ENCODE measurements around the gene FAM50B.

The FAM50B gene

DNA sequence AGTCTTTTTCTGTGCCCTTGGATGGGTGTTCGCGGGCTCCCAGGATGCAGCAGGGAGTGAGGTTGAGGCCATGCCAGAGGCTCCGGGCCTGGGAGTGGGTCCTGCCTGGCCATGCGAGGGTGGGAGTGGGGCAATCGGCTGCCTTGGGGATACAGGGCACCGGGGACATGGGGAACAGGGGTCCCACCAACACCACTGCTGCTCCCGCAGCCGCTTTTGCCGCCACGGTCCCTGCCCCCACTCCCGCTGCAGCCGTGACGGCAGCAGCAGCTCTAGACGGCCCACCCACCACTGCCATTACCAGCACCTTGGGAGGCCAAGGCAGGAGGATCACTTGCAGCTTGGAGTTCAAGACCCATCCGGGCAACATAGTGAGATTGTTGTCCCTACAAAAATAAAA lies 35.3 kb upstream of the FAM50B start:
- no peaks in the 10 kb centered on the region for H4K20me1 ChIP-seq (ENCODE audit: low read depth, low read length)
- H3K9ac ChIP-seq (ENCODE audit: low read length) = no peak overlapping the region
- no peak overlapping the region for H2AFZ ChIP-seq (ENCODE audit: low read depth, low read length, severe bottlenecking)
- H3K9me2 ChIP-seq (replicated peaks; ENCODE audit: insufficient read depth, low read length) = no peaks in the 10 kb centered on the region
- H3K4me2 ChIP-seq (ENCODE audit: low read depth, low read length, poor library complexity, severe bottlenecking) = no peak overlapping the region
- no peaks in the 10 kb centered on the region for H3K9me3 ChIP-seq (ENCODE audit: insufficient read depth, low read length)
- no peaks in the 10 kb centered on the region for H3K36me3 ChIP-seq (ENCODE audit: low read length)
- H3K4me3 ChIP-seq (ENCODE audit: insufficient read depth, low read length, poor library complexity, severe bottlenecking) = no peak overlapping the region
- no peaks in the 10 kb centered on the region for H3K27me3 ChIP-seq (ENCODE audit: low read length)
- H3F3A ChIP-seq (ENCODE audit: insufficient read depth) = no peaks in the 10 kb centered on the region
- no peak overlapping the region for H3K27ac ChIP-seq (ENCODE audit: low read depth, low read length)
- no peaks in the 10 kb centered on the region for H3K79me2 ChIP-seq (ENCODE audit: insufficient read depth, low read length)
- TF ChIP-seq EZH2phosphoT487 (conservative IDR thresholded peaks at IDR 0.05; ENCODE audit: low read length) = no peak
- TF ChIP-seq, protein P1, sequence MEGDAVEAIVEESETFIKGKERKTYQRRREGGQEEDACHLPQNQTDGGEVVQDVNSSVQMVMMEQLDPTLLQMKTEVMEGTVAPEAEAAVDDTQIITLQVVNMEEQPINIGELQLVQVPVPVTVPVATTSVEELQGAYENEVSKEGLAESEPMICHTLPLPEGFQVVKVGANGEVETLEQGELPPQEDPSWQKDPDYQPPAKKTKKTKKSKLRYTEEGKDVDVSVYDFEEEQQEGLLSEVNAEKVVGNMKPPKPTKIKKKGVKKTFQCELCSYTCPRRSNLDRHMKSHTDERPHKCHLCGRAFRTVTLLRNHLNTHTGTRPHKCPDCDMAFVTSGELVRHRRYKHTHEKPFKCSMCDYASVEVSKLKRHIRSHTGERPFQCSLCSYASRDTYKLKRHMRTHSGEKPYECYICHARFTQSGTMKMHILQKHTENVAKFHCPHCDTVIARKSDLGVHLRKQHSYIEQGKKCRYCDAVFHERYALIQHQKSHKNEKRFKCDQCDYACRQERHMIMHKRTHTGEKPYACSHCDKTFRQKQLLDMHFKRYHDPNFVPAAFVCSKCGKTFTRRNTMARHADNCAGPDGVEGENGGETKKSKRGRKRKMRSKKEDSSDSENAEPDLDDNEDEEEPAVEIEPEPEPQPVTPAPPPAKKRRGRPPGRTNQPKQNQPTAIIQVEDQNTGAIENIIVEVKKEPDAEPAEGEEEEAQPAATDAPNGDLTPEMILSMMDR (IDR thresholded peaks at IDR 0.05; ENCODE audit: insufficient read depth, low read length, poor library complexity, severe bottlenecking) = no peak

DNA sequence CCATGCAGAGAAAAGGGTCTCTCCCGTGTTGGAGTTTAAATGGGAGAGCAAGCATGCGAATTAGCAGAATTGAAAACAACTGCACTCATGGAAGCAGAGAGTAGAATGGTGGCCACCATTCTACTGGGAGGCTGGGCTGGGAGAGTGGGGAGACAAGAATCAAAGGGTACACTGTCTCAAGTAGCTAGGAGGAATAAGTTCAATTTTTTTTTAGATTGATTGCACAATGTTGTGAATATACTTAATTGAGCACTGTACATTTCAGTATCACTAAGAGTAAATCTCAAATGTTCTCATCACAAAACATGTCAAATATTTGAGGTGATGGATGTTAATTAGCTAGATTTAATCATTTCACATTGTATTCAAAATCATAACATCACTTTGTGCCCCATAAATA lies 34.6 kb upstream of the FAM50B start:
- no peaks in the 10 kb centered on the region for H3K36me3 ChIP-seq (ENCODE audit: low read length)
- H3K9me3 ChIP-seq (ENCODE audit: insufficient read depth, low read length) = no peaks in the 10 kb centered on the region
- no peak overlapping the region for H3K27ac ChIP-seq (ENCODE audit: low read depth, low read length)
- no peaks in the 10 kb centered on the region for H4K20me1 ChIP-seq (ENCODE audit: low read depth, low read length)
- H3K27me3 ChIP-seq (ENCODE audit: low read length) = no peaks in the 10 kb centered on the region
- H3K4me2 ChIP-seq (ENCODE audit: low read depth, low read length, poor library complexity, severe bottlenecking) = no peak overlapping the region
- no peaks in the 10 kb centered on the region for H3F3A ChIP-seq (ENCODE audit: insufficient read depth)
- no peak overlapping the region for H3K4me3 ChIP-seq (ENCODE audit: insufficient read depth, low read length, poor library complexity, severe bottlenecking)
- H3K79me2 ChIP-seq (ENCODE audit: insufficient read depth, low read length) = no peaks in the 10 kb centered on the region
- H2AFZ ChIP-seq (ENCODE audit: low read depth, low read length, severe bottlenecking) = no peak overlapping the region
- TF ChIP-seq, protein P1 (IDR thresholded peaks at IDR 0.05; ENCODE audit: insufficient read depth, low read length, poor library complexity, severe bottlenecking) = no peak
- no peak for TF ChIP-seq EZH2phosphoT487 (conservative IDR thresholded peaks at IDR 0.05; ENCODE audit: low read length)
- H3K9me2 ChIP-seq (replicated peaks; ENCODE audit: insufficient read depth, low read length) = no peaks in the 10 kb centered on the region
- no peak overlapping the region for H3K9ac ChIP-seq (ENCODE audit: low read length)

DNA sequence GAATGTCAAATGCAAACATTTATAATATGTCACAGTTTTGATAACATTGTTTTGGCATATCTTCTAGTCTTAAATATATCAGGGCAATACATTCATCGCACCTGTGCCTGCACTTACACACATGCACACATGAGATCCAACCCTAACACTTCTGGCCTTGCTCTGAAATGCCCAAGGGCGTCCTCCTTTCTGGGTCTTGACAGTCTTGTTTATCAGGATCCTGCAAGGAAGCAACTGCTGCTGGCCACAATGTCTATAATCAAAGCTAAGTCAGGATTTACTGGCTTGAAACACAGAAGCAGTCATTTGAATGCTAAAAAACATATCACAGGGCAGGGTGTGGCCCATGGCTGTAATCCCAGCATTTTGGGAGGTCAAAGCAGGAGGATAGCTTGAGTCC lies 32.9 kb upstream of the FAM50B start:
- no peaks in the 10 kb centered on the region for H3F3A ChIP-seq (ENCODE audit: insufficient read depth)
- H3K79me2 ChIP-seq (ENCODE audit: insufficient read depth, low read length) = no peaks in the 10 kb centered on the region
- H4K20me1 ChIP-seq (ENCODE audit: low read depth, low read length) = no peaks in the 10 kb centered on the region
- H3K27me3 ChIP-seq (ENCODE audit: low read length) = no peaks in the 10 kb centered on the region
- H3K9ac ChIP-seq (ENCODE audit: low read length) = no peak overlapping the region
- H3K9me2 ChIP-seq (replicated peaks; ENCODE audit: insufficient read depth, low read length) = no peaks in the 10 kb centered on the region
- H3K4me3 ChIP-seq (ENCODE audit: insufficient read depth, low read length, poor library complexity, severe bottlenecking) = no peak overlapping the region
- H3K36me3 ChIP-seq (ENCODE audit: low read length) = no peaks in the 10 kb centered on the region
- TF ChIP-seq, protein P1 (IDR thresholded peaks at IDR 0.05; ENCODE audit: insufficient read depth, low read length, poor library complexity, severe bottlenecking) = no peak
- TF ChIP-seq EZH2phosphoT487 (conservative IDR thresholded peaks at IDR 0.05; ENCODE audit: low read length) = no peak
- no peak overlapping the region for H2AFZ ChIP-seq (ENCODE audit: low read depth, low read length, severe bottlenecking)
- no peaks in the 10 kb centered on the region for H3K9me3 ChIP-seq (ENCODE audit: insufficient read depth, low read length)
- H3K4me2 ChIP-seq (ENCODE audit: low read depth, low read length, poor library complexity, severe bottlenecking) = no peak overlapping the region
- H3K27ac ChIP-seq (ENCODE audit: low read depth, low read length) = no peak overlapping the region

Measured in SU-DHL-6 (cell line).